Testis (tissue), 2 donors: Measurements from ENCODE around the gene CREBBP.

Source experiments
- CTCF ChIP-seq, 3 experiments: fragments of 450-650 bp in 2 of 3; fragments of 200-600 bp in 1 of 3; sonication (generic) in 1 of 3; IDR thresholded peaks; one replicate each; pipeline ENCODE4 v1.5.1; 2016 to 2019; ENCODE audit warnings: antibody characterized with exemption in 3 of 3, mild to moderate bottlenecking in 2 of 3, moderate library complexity in 1 of 3
- POLR2A ChIP-seq: fragments of 450-650 bp; IDR thresholded peaks from one replicate; pipeline ENCODE4 v1.6.1; 2017; ENCODE audit warnings: antibody characterized with exemption, mild to moderate bottlenecking, moderate library complexity

- TF ChIP-seq CTCF (IDR thresholded peaks at IDR 0.05) (no peak), POLR2A (no peak)
Observed at GRCh38 chr16:3761375-3762106, 119.0 kb downstream of the CREBBP start.
